ENCODE results near the gene PDE8B.

PDE8B gene

GRCh38 chr5:77326986-77327734 is 116.7 kb downstream of the PDE8B start:
- H3K36me3 ChIP-seq (ENCODE audit: insufficient read depth, insufficient read length, low read length) = no peaks in the 10 kb centered on the region
- H3K4me3 ChIP-seq (ENCODE audit: insufficient read length, low read depth) = no peak overlapping the region
- DNase-seq (ENCODE audit: low read depth, low spot score) = no peak
- H3K27me3 ChIP-seq (ENCODE audit: insufficient read depth, insufficient read length) = no peaks in the 10 kb centered on the region
- no peaks in the 10 kb centered on the region for H3K9me3 ChIP-seq (ENCODE audit: insufficient read depth, low read length)
- TF ChIP-seq SUZ12 (IDR thresholded peaks at IDR 0.05; ENCODE audit: extremely low read depth, insufficient read depth, insufficient read length) = no peak
- no peak for TF ChIP-seq ZNF274 (IDR thresholded peaks at IDR 0.05; ENCODE audit: low read depth, low read length)
- no peak overlapping the region for H3K9ac ChIP-seq (ENCODE audit: insufficient read length, low read depth)
- no peaks in the 10 kb centered on the region for H3K4me1 ChIP-seq (ENCODE audit: insufficient read depth, insufficient read length)

- no peak for DNase-seq (ENCODE audit: low read depth, low spot score)
- Histone ChIP-seq H3K9ac (ENCODE audit: insufficient read length, low read depth) (no peak overlapping the region), H3K36me3 (ENCODE audit: insufficient read depth, insufficient read length, low read length) (no peaks in the 10 kb centered on the region), H3K9me3 (ENCODE audit: insufficient read depth, low read length) (no peaks in the 10 kb centered on the region), H3K27me3 (ENCODE audit: insufficient read depth, insufficient read length) (no peaks in the 10 kb centered on the region), H3K4me3 (ENCODE audit: insufficient read length, low read depth) (no peak overlapping the region), H3K4me1 (ENCODE audit: insufficient read depth, insufficient read length) (peaks cover 4% of the 10 kb centered on the region)
- TF ChIP-seq ZNF274 (IDR thresholded peaks at IDR 0.05; ENCODE audit: low read depth, low read length) (no peak), SUZ12 (IDR thresholded peaks at IDR 0.05; ENCODE audit: extremely low read depth, insufficient read depth, insufficient read length) (no peak), YY1 (IDR thresholded peaks at IDR 0.05; ENCODE audit: insufficient read depth, insufficient read length) (no peak)
Observed at GRCh38 chr5:77328930-77329647, 118.6 kb downstream of the PDE8B start.

DNA sequence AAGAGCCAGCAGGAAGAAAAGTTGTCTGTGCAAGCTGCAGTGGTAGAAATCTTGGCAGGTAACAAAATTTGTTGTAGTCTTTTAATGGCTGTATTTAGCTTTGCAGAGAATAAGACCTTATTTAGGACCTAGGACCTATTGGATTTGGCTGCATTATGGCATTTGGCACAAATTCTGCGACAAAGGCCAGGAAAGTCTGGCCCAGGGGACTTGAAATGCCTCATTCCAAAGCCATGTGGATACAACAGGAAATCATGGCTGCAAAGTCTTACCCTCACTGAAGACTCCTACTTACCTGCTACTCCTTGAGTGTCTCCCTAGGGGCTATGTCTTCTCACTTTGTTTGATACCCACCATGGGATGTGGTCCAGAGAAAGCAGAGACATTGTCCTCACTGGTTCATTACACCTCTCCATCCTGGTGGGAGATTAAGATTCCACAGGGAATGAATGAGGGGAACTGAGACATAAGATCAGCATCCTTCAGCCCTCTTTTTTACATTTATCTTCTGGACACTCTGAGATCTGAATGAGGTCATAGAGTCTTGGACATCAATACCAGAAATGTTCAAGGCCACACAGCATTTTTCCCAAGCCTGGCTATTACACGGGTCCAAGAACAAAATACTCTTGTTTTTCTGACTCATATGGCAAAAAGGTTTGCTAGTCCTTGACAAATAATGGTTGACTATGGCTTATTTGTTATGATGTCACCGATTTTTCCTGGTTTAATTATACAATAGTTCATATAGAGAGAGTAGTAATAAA is 119.4 kb downstream of the PDE8B start:
- Histone ChIP-seq H3K4me1 (ENCODE audit: insufficient read depth, insufficient read length) (peaks cover 4% of the 10 kb centered on the region), H3K9ac (ENCODE audit: insufficient read length, low read depth) (no peak overlapping the region), H3K4me3 (ENCODE audit: insufficient read length, low read depth) (no peak overlapping the region), H3K27me3 (ENCODE audit: insufficient read depth, insufficient read length) (no peaks in the 10 kb centered on the region), H3K9me3 (ENCODE audit: insufficient read depth, low read length) (no peaks in the 10 kb centered on the region), H3K36me3 (ENCODE audit: insufficient read depth, insufficient read length, low read length) (no peaks in the 10 kb centered on the region)
- TF ChIP-seq YY1 (IDR thresholded peaks at IDR 0.05; ENCODE audit: insufficient read depth, insufficient read length) = no peak
- no peak for TF ChIP-seq ZNF274 (IDR thresholded peaks at IDR 0.05; ENCODE audit: low read depth, low read length)
- no peak for TF ChIP-seq SUZ12 (IDR thresholded peaks at IDR 0.05; ENCODE audit: extremely low read depth, insufficient read depth, insufficient read length)
- DNase-seq (ENCODE audit: low read depth, low spot score) = no peak

DNA sequence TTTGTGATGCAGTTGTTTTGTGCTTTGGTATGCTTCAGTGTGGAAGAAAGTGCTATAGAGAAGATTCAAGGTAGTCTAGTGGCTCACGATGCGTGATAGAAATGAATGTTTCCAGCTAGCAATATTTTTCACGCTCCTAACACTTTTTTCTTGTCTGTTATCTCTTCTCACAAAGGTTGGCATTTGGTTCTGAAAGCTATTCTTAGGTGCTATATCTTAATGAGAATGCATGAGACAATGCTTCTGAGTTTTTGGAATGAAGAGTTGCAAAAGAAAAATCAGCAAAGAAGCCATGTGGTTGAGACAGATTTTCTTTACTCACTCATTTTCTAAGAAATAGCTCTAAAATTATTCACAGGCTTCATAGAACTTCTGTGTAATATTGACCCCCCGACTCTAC is 122.6 kb downstream of the PDE8B start:
- Histone ChIP-seq H3K4me3 (ENCODE audit: insufficient read length, low read depth) (no peak overlapping the region), H3K36me3 (ENCODE audit: insufficient read depth, insufficient read length, low read length) (no peaks in the 10 kb centered on the region), H3K9me3 (ENCODE audit: insufficient read depth, low read length) (no peaks in the 10 kb centered on the region), H3K27me3 (ENCODE audit: insufficient read depth, insufficient read length) (no peaks in the 10 kb centered on the region), H3K4me1 (ENCODE audit: insufficient read depth, insufficient read length) (peaks cover 4% of the 10 kb centered on the region), H3K9ac (ENCODE audit: insufficient read length, low read depth) (no peak overlapping the region)
- no peak for TF ChIP-seq YY1 (IDR thresholded peaks at IDR 0.05; ENCODE audit: insufficient read depth, insufficient read length)
- TF ChIP-seq SUZ12 (IDR thresholded peaks at IDR 0.05; ENCODE audit: extremely low read depth, insufficient read depth, insufficient read length) = no peak
- TF ChIP-seq ZNF274 (IDR thresholded peaks at IDR 0.05; ENCODE audit: low read depth, low read length) = no peak
- DNase-seq (ENCODE audit: low read depth, low spot score) = no peak

DNA sequence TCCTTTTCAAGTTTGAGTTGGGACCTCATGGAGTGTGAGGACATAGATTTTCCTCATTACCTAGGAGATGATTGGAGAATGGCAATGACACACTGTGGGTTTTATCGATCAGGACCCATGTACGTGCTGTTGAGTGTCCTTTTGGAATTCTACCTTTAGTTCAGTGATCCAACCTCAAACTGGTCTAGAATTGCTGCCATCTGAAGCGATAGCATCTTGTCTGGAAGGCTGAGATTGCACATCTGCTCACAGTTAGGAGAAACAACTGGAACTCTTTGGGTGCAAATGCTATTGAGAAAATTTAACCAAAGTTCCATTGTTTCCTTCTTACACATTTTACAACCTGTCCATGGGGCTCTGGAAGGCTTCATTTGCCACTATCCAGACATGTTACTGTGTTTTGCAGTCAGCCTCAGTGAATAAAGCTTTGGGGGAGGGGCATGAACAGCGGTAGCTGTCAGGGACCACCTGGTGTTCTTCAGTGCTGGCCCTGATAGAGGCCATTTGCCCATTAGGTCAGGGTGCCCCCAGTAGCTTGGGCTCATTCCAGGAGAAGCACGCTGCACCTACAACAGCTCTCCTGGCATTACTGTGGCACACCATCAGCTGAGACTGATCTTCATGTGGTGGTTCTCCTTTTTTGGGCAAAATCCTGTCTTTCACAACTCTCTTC is 123.1 kb downstream of the PDE8B start:
- Histone ChIP-seq H3K36me3 (ENCODE audit: insufficient read depth, insufficient read length, low read length) (no peaks in the 10 kb centered on the region), H3K4me1 (ENCODE audit: insufficient read depth, insufficient read length) (peaks cover 4% of the 10 kb centered on the region), H3K27me3 (ENCODE audit: insufficient read depth, insufficient read length) (no peaks in the 10 kb centered on the region), H3K9ac (ENCODE audit: insufficient read length, low read depth) (no peak overlapping the region), H3K9me3 (ENCODE audit: insufficient read depth, low read length) (no peaks in the 10 kb centered on the region), H3K4me3 (ENCODE audit: insufficient read length, low read depth) (no peak overlapping the region)
- no peak for TF ChIP-seq SUZ12 (IDR thresholded peaks at IDR 0.05; ENCODE audit: extremely low read depth, insufficient read depth, insufficient read length)
- TF ChIP-seq ZNF274 (IDR thresholded peaks at IDR 0.05; ENCODE audit: low read depth, low read length) = no peak
- no peak for TF ChIP-seq YY1 (IDR thresholded peaks at IDR 0.05; ENCODE audit: insufficient read depth, insufficient read length)
- DNase-seq (ENCODE audit: low read depth, low spot score) = no peak

- H3K4me1 ChIP-seq (ENCODE audit: insufficient read depth, insufficient read length) = peaks cover 4% of the 10 kb centered on the region
- no peak overlapping the region for H3K4me3 ChIP-seq (ENCODE audit: insufficient read length, low read depth)
- TF ChIP-seq YY1 (IDR thresholded peaks at IDR 0.05; ENCODE audit: insufficient read depth, insufficient read length) = no peak
- no peak for TF ChIP-seq SUZ12 (IDR thresholded peaks at IDR 0.05; ENCODE audit: extremely low read depth, insufficient read depth, insufficient read length)
- TF ChIP-seq ZNF274 (IDR thresholded peaks at IDR 0.05; ENCODE audit: low read depth, low read length) = no peak
- no peaks in the 10 kb centered on the region for H3K27me3 ChIP-seq (ENCODE audit: insufficient read depth, insufficient read length)
- no peaks in the 10 kb centered on the region for H3K36me3 ChIP-seq (ENCODE audit: insufficient read depth, insufficient read length, low read length)
- no peak for DNase-seq (ENCODE audit: low read depth, low spot score)
- H3K9ac ChIP-seq (ENCODE audit: insufficient read length, low read depth) = no peak overlapping the region
- H3K9me3 ChIP-seq (ENCODE audit: insufficient read depth, low read length) = no peaks in the 10 kb centered on the region
Observed at GRCh38 chr5:77337246-77337645, 126.8 kb downstream of the PDE8B start.

All from NT2/D1 (cell line).